Astrocyte (in vitro differentiated cells and primary cell): ENCODE results near the gene UBALD1. TPM values are rescaled to one million over a fixed set of nuclear protein-coding genes. Genes with fewer than 3 reads are reported as not detected.
"Not testable (repeated sequence)": the region's sequence is repeated elsewhere in the genome, so short reads cannot be mapped to it uniquely, and the experiment has no call there.

ENCODE experiments used
- DNase-seq: peaks from one replicate; pipeline ENCODE4 v3.0.0-alpha.2; 2010; ENCODE audit warnings: low read depth
- FAIRE-seq: peaks from 2 replicates; lab custom pipeline; 2011; peaks lifted over from hg19 to GRCh38; lab: Jason Lieb, UNC
- H2AFZ ChIP-seq: 2 replicates; pipeline ENCODE4 v1.6.0; 2012; ENCODE audit warnings: low read depth, low read length, inconsistent platforms
- H3K27ac ChIP-seq: 2 replicates; pipeline ENCODE4 v1.5.1; 2011; ENCODE audit warnings: low read depth, low read length, inconsistent platforms
- H3K27me3 ChIP-seq: 2 replicates; pipeline ENCODE4 v1.6.0; 2011; ENCODE audit warnings: low read length, inconsistent platforms; ENCODE audit not compliant: insufficient read depth
- H3K36me3 ChIP-seq: 2 replicates; pipeline ENCODE4 v1.5.1; 2011; ENCODE audit warnings: low read length, inconsistent platforms; ENCODE audit not compliant: insufficient read depth
- H3K4me1 ChIP-seq: 2 replicates; pipeline ENCODE4 v1.5.1; 2011; ENCODE audit warnings: low read length, inconsistent platforms; ENCODE audit not compliant: insufficient read depth
- H3K4me2 ChIP-seq: 2 replicates; pipeline ENCODE4 v1.6.0; 2012; ENCODE audit warnings: low read length, inconsistent platforms
- H3K4me3 ChIP-seq: 2 replicates; pipeline ENCODE4 v1.5.1; 2011; ENCODE audit warnings: low read depth, mild to moderate bottlenecking, low read length, inconsistent platforms; ENCODE audit not compliant: insufficient read depth
- H3K79me2 ChIP-seq: 2 replicates; pipeline ENCODE4 v1.6.0; 2012; ENCODE audit warnings: mild to moderate bottlenecking, low read length, inconsistent platforms; ENCODE audit not compliant: insufficient read depth
- H3K9ac ChIP-seq: 2 replicates; pipeline ENCODE4 v1.6.0; 2012; ENCODE audit warnings: mild to moderate bottlenecking, low read length, inconsistent platforms
- H3K9me3 ChIP-seq: 2 replicates; pipeline ENCODE4 v1.5.1; 2012; ENCODE audit warnings: low read depth, mild to moderate bottlenecking, low read length, inconsistent platforms; ENCODE audit not compliant: insufficient read depth
- H4K20me1 ChIP-seq: 2 replicates; pipeline ENCODE4 v1.6.0; 2012; ENCODE audit warnings: low read length, inconsistent platforms; ENCODE audit not compliant: insufficient read depth
- H3K27ac Mint-ChIP-seq: one replicate; pipeline ENCODE4 v1.8.0; 2021; ENCODE audit warnings: mild to moderate bottlenecking, mixed read lengths; ENCODE audit not compliant: unreplicated experiment
- H3K27me3 Mint-ChIP-seq: one replicate; pipeline ENCODE4 v1.8.0; 2021; ENCODE audit warnings: low read depth, mixed read lengths; ENCODE audit not compliant: unreplicated experiment
- H3K36me3 Mint-ChIP-seq: one replicate; pipeline ENCODE4 v1.8.0; 2021; ENCODE audit warnings: low read depth, mixed read lengths; ENCODE audit not compliant: unreplicated experiment
- H3K4me1 Mint-ChIP-seq: one replicate; pipeline ENCODE4 v1.8.0; 2021; ENCODE audit warnings: low read depth, mixed read lengths; ENCODE audit not compliant: unreplicated experiment
- H3K4me3 Mint-ChIP-seq: one replicate; pipeline ENCODE4 v1.8.0; 2021; ENCODE audit warnings: mild to moderate bottlenecking, moderate library complexity, mixed read lengths; ENCODE audit not compliant: unreplicated experiment
- H3K9me3 Mint-ChIP-seq: one replicate; pipeline ENCODE4 v1.8.0; 2021; ENCODE audit warnings: mild to moderate bottlenecking, mixed read lengths; ENCODE audit not compliant: unreplicated experiment
- EZH2 ChIP-seq: IDR thresholded peaks from 2 replicates; pipeline ENCODE4 v1.6.1; 2012; ENCODE audit warnings: mild to moderate bottlenecking, low read length, inconsistent platforms; ENCODE audit not compliant: insufficient read depth
- total RNA-seq: library from RNA; stranded (reverse); gene quantifications from 2 replicates; pipeline ENCODE4 v1.2.1, GENCODE V29; 2021
- TF ChIP-seq, protein P1 (sequence below): IDR thresholded peaks from 2 replicates; pipeline ENCODE4 v1.5.1; 2011; ENCODE audit warnings: low read depth, mild to moderate bottlenecking, inconsistent platforms, low read length, moderate library complexity; ENCODE audit not compliant: insufficient read depth

UBALD1 gene
- total RNA-seq, 1 donor from 2014 or later: 53.0 TPM

GRCh38 chr16:4576008-4576407 lies 38.7 kb downstream of the UBALD1 start:
- Histone ChIP-seq H4K20me1 (no peaks in the 10 kb centered on the region), H3K79me2 (no peaks in the 10 kb centered on the region), H3K4me1 (no peaks in the 10 kb centered on the region), H3K4me2 (no peak overlapping the region), H3K27me3 (no peaks in the 10 kb centered on the region), H3K9ac (no peak overlapping the region), H3K4me3 (no peak overlapping the region), H3K27ac (no peak overlapping the region), H3K9me3 (no peaks in the 10 kb centered on the region), H3K36me3 (no peaks in the 10 kb centered on the region), H2AFZ (no peak overlapping the region)
- no peaks in the 10 kb centered on the region for H3K9me3 Mint-ChIP-seq
- H3K36me3 Mint-ChIP-seq: peaks cover 2% of the 10 kb centered on the region
- FAIRE-seq: no peak
- no peak overlapping the region for H3K27ac Mint-ChIP-seq
- no peak overlapping the region for H3K4me3 Mint-ChIP-seq
- DNase-seq: no peak
- TF ChIP-seq, protein P1, sequence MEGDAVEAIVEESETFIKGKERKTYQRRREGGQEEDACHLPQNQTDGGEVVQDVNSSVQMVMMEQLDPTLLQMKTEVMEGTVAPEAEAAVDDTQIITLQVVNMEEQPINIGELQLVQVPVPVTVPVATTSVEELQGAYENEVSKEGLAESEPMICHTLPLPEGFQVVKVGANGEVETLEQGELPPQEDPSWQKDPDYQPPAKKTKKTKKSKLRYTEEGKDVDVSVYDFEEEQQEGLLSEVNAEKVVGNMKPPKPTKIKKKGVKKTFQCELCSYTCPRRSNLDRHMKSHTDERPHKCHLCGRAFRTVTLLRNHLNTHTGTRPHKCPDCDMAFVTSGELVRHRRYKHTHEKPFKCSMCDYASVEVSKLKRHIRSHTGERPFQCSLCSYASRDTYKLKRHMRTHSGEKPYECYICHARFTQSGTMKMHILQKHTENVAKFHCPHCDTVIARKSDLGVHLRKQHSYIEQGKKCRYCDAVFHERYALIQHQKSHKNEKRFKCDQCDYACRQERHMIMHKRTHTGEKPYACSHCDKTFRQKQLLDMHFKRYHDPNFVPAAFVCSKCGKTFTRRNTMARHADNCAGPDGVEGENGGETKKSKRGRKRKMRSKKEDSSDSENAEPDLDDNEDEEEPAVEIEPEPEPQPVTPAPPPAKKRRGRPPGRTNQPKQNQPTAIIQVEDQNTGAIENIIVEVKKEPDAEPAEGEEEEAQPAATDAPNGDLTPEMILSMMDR: no peak
- TF ChIP-seq EZH2: no peak
- H3K4me1 Mint-ChIP-seq: no peaks in the 10 kb centered on the region
- H3K27me3 Mint-ChIP-seq: peaks cover 2% of the 10 kb centered on the region

DNA sequence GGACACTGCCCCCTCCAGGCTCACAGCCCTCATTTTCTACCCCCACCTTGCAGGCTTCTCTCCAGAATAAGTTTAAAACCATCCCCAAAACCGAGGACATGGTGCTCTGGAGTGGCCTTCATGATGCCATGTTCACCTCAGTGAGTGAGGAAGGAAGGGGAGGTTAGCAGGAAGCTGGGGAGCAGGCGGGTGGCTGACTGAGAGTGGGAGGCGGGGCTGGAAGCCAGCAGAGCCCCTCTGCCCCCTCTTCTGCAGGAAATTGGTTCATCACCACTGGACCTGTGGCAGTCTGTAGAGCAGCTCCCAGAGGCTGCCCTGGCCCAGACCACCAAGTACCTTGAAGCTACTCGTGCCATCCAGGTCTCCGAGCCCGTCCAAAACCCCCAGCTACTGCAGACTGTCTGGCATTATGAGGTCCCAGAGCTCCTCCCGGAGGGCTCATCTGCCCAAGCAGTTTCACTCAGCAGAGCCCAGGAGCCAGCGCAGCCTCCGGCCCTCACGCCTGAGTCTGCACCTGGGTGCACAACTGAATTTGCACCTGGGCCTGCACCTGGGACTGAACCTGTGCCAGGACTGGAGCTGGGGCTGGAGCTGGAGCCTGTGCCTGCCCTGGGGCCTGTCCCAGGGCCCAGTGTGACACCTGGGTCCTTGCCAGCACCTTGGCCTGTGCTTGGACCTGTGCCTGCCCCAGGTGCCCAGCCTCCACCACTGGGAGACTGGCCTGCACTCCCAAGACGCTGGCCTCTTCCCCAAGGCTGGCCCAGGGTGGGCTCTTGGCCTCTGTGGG lies 39.6 kb downstream of the UBALD1 start:
- no peaks in the 10 kb centered on the region for H3K4me1 Mint-ChIP-seq
- DNase-seq: no peak
- FAIRE-seq: no peak

GRCh38 chr16:4573926-4574325 lies 40.8 kb downstream of the UBALD1 start:
- H3K9me3 Mint-ChIP-seq, H3K9ac ChIP-seq, H3K79me2 ChIP-seq, H3K9me3 ChIP-seq, H3K4me1 ChIP-seq, H3K4me1 Mint-ChIP-seq, H3K36me3 ChIP-seq, DNase-seq, H3K27me3 Mint-ChIP-seq, H2AFZ ChIP-seq, H3K36me3 Mint-ChIP-seq, H3K27ac ChIP-seq, H3K27me3 ChIP-seq, H3K27ac Mint-ChIP-seq, H4K20me1 ChIP-seq, H3K4me3 Mint-ChIP-seq, H3K4me3 ChIP-seq, H3K4me2 ChIP-seq, FAIRE-seq: not testable (repeated sequence)

More for the DNA sequence above, 39.6 kb downstream of the UBALD1 start:
- H3K9ac ChIP-seq: no peak overlapping the region
- peaks cover 2% of the 10 kb centered on the region for H3K36me3 Mint-ChIP-seq
- H3K27me3 Mint-ChIP-seq: peaks cover 2% of the 10 kb centered on the region
- no peak overlapping the region for H3K27ac ChIP-seq
- H3K9me3 Mint-ChIP-seq: no peaks in the 10 kb centered on the region
- TF ChIP-seq, protein P1: no peak
- no peak for TF ChIP-seq EZH2
- no peaks in the 10 kb centered on the region for H3K36me3 ChIP-seq
- H3K27ac Mint-ChIP-seq: no peak overlapping the region
- no peak overlapping the region for H2AFZ ChIP-seq
- no peak overlapping the region for H3K4me3 Mint-ChIP-seq
- no peaks in the 10 kb centered on the region for H3K9me3 ChIP-seq
- no peaks in the 10 kb centered on the region for H4K20me1 ChIP-seq
- no peaks in the 10 kb centered on the region for H3K27me3 ChIP-seq
- H3K4me2 ChIP-seq: no peak overlapping the region
- H3K4me3 ChIP-seq: no peak overlapping the region
- no peaks in the 10 kb centered on the region for H3K79me2 ChIP-seq
- no peaks in the 10 kb centered on the region for H3K4me1 ChIP-seq
